Measurements from ENCODE around the gene RNF220.

The RNF220 gene

GRCh38 chr1:44405031-44405797 lies at the start of gene RNF220:
TSS of gene RNF220 (plus strand) at chr1:44405255.
- DNase-seq (ENCODE audit: low read depth in 2 of 2): no peak

GRCh38 chr1:44355582-44356305 lies 49.3 kb upstream of the RNF220 start:
- DNase-seq (ENCODE audit: low read depth in 2 of 2): no peak

GRCh38 chr1:44357710-44358109 lies 47.3 kb upstream of the RNF220 start:
- DNase-seq (ENCODE audit: low read depth in 2 of 2): no peak

GRCh38 chr1:44359234-44359935 lies 45.7 kb upstream of the RNF220 start:
- DNase-seq (ENCODE audit: low read depth in 2 of 2): no peak

GRCh38 chr1:44361478-44361877 lies 43.6 kb upstream of the RNF220 start:
- no peak for DNase-seq (ENCODE audit: low read depth in 2 of 2)

- no peak for DNase-seq (ENCODE audit: low read depth in 2 of 2)
Measured at GRCh38 chr1:44366371-44366975, 38.6 kb upstream of the RNF220 start.

GRCh38 chr1:44367944-44368343 lies 37.1 kb upstream of the RNF220 start:
- no peak for DNase-seq (ENCODE audit: low read depth in 2 of 2)

GRCh38 chr1:44368471-44369151 lies 36.4 kb upstream of the RNF220 start:
- no peak for DNase-seq (ENCODE audit: low read depth in 2 of 2)

GRCh38 chr1:44371206-44371605 lies 33.8 kb upstream of the RNF220 start:
- no peak for DNase-seq (ENCODE audit: low read depth in 2 of 2)

- DNase-seq (ENCODE audit: low read depth in 2 of 2): no peak
Measured at GRCh38 chr1:44375547-44375946, 29.5 kb upstream of the RNF220 start.

GRCh38 chr1:44377925-44378784 lies 26.9 kb upstream of the RNF220 start:
- DNase-seq (ENCODE audit: low read depth in 2 of 2): peak; percentile 14 to 21

- DNase-seq (ENCODE audit: low read depth in 2 of 2): no peak
Measured at GRCh38 chr1:44380666-44381177, 24.3 kb upstream of the RNF220 start.

- no peak for DNase-seq (ENCODE audit: low read depth in 2 of 2)
Measured at GRCh38 chr1:44388551-44388950, 16.5 kb upstream of the RNF220 start.

GRCh38 chr1:44389437-44389836 lies 15.6 kb upstream of the RNF220 start:
- no peak for DNase-seq (ENCODE audit: low read depth in 2 of 2)

- no peak for DNase-seq (ENCODE audit: low read depth in 2 of 2)
Measured at GRCh38 chr1:44390277-44390676, 14.8 kb upstream of the RNF220 start.

- DNase-seq (ENCODE audit: low read depth in 2 of 2): no peak
Measured at GRCh38 chr1:44401256-44402228, 3.5 kb upstream of the RNF220 start.

- no peak for DNase-seq (ENCODE audit: low read depth in 2 of 2)
Measured at GRCh38 chr1:44405798-44406736, 1.0 kb downstream of the RNF220 start.
